CD4-positive, alpha-beta T cell treated with Interleukin-4 for 4 hours (primary cell): ENCODE data around the gene SPRED1.

Experiments used
- DNase-seq: peaks from one replicate; pipeline ENCODE4 v3.0.0-alpha.2; 2020

The SPRED1 gene

GRCh38 chr15:38252481-38253350 lies at the start of gene SPRED1:
Gene SPRED1, plus strand, starts transcription at chr15:38252836. Its CDS starts 350 bp downstream, at chr15:38253186.
- no peak for DNase-seq

GRCh38 chr15:38205526-38206272 lies 46.9 kb upstream of the SPRED1 start:
- no peak for DNase-seq

- DNase-seq, result no peak
These were observed 45.0 kb upstream of the SPRED1 start for GRCh38 chr15:38207621-38208020.

GRCh38 chr15:38208206-38208605 lies 44.4 kb upstream of the SPRED1 start:
- DNase-seq, result no peak

GRCh38 chr15:38208779-38209178 lies 43.9 kb upstream of the SPRED1 start:
- DNase-seq, result no peak

- no peak for DNase-seq
These were observed 41.4 kb upstream of the SPRED1 start for GRCh38 chr15:38211249-38211648.

GRCh38 chr15:38211811-38212210 lies 40.8 kb upstream of the SPRED1 start:
- no peak for DNase-seq

GRCh38 chr15:38212729-38213351 lies 39.8 kb upstream of the SPRED1 start:
- DNase-seq, result no peak

GRCh38 chr15:38213356-38213755 lies 39.3 kb upstream of the SPRED1 start:
- DNase-seq, result no peak

GRCh38 chr15:38215707-38216106 lies 36.9 kb upstream of the SPRED1 start:
- DNase-seq, result no peak

- DNase-seq, result no peak
These were observed 35.9 kb upstream of the SPRED1 start for GRCh38 chr15:38216763-38217162.

- no peak for DNase-seq
These were observed 35.4 kb upstream of the SPRED1 start for GRCh38 chr15:38217191-38217595.

GRCh38 chr15:38217788-38218609 lies 34.6 kb upstream of the SPRED1 start:
- DNase-seq, result no peak

GRCh38 chr15:38220606-38221273 lies 31.9 kb upstream of the SPRED1 start:
- no peak for DNase-seq

GRCh38 chr15:38224486-38224885 lies 28.1 kb upstream of the SPRED1 start:
- no peak for DNase-seq

GRCh38 chr15:38225381-38225780 lies 27.3 kb upstream of the SPRED1 start:
- DNase-seq, result no peak

- DNase-seq, result no peak
These were observed 25.9 kb upstream of the SPRED1 start for GRCh38 chr15:38226608-38227266.

GRCh38 chr15:38227941-38228340 lies 24.7 kb upstream of the SPRED1 start:
- no peak for DNase-seq

GRCh38 chr15:38228618-38229017 lies 24.0 kb upstream of the SPRED1 start:
- DNase-seq, result no peak

- no peak for DNase-seq
These were observed 22.8 kb upstream of the SPRED1 start for GRCh38 chr15:38229705-38230310.

- DNase-seq, result no peak
These were observed 21.2 kb upstream of the SPRED1 start for GRCh38 chr15:38231436-38231835.
